NT2/D1 (cell line): Measurements from ENCODE around the gene PTAR1.

Experiments used
- SUZ12 ChIP-seq: IDR thresholded peaks from 2 replicates; pipeline ENCODE4 v1.6.1; 2011; ENCODE audit not compliant: insufficient read length, insufficient read depth; ENCODE audit errors: extremely low read depth
- YY1 ChIP-seq: IDR thresholded peaks from 2 replicates; pipeline ENCODE4 v1.6.1; 2011; ENCODE audit not compliant: insufficient read length, insufficient read depth
- ZNF274 ChIP-seq: IDR thresholded peaks from 2 replicates; pipeline ENCODE4 v1.6.1; 2011; ENCODE audit warnings: mild to moderate bottlenecking, low read depth, low read length

DNA sequence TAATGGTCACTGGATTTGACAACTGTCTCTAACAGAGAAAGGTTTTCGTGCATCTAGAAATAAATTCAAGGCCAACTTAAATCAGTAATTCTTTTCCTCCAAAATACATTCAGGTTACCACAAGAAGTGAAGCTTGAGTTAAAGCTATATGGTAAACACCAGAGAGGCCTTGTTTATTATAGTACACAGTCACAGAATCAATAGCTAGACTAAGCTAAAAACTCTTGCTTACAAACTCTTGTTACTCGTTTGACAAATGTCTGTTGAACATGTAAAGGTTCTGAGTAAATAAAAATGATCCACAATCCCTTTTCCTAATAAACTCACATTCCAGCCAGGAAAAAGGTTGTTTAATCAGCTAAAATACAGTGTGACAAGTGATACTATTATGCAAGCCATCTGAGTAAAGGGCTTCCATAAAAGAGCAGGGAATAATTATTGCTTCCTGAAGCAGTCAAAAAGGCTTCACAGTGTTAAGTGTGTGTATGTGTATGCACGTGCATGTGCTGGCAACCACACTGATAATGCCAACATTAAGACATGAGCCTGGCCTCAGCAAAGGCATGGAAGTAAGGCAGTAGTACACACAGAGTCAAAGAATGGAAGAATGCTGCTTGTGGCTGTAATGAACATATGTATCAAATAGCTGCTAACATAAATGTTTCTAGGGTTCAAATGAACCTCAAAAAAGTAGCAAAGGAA lies 12.8 kb downstream of the PTAR1 start:
- TF ChIP-seq YY1: no peak
- no peak for TF ChIP-seq ZNF274
- no peak for TF ChIP-seq SUZ12
